HepG2 (cell line): ENCODE results near the gene LIME1. TPM values are rescaled to one million over a fixed set of nuclear protein-coding genes. Genes with fewer than 3 reads are reported as not detected.

ENCODE experiments used
- ARID2 ChIP-seq: sonication (generic); formaldehyde crosslinking; IDR thresholded peaks from 2 replicates; pipeline ENCODE4 v1.8.1; 2022; ENCODE audit warnings: mild to moderate bottlenecking, missing genetic modification reagents, borderline replicate concordance
- ELF4 ChIP-seq: sonication (generic); formaldehyde crosslinking; IDR thresholded peaks from 2 replicates; pipeline ENCODE4 v1.5.0; 2020; ENCODE audit warnings: missing genetic modification reagents, mild to moderate bottlenecking, moderate library complexity, borderline replicate concordance
- HDAC6 ChIP-seq: fragments of 200-600 bp; sonication (generic); IDR thresholded peaks from 2 replicates; pipeline ENCODE4 v1.7.0; 2017; ENCODE audit warnings: mild to moderate bottlenecking, antibody characterized with exemption, low read length, low read depth
- HNRNPH1 ChIP-seq: fragments of 200-400 bp; formaldehyde crosslinking; optimal IDR thresholded peaks from 2 replicates; pipeline ENCODE3; 2017; ENCODE audit warnings: mild to moderate bottlenecking, low read depth, low read length
- IRF2 ChIP-seq: IDR thresholded peaks from 2 replicates; pipeline ENCODE4 v1.6.1; 2018; ENCODE audit warnings: missing genetic modification reagents, missing compliant biosample characterization
- IRX3 ChIP-seq: sonication (generic); formaldehyde crosslinking; IDR thresholded peaks from 2 replicates; pipeline ENCODE4 v1.8.1; 2023; ENCODE audit warnings: mild to moderate bottlenecking, low read depth, missing genetic modification reagents, borderline replicate concordance
- KAT2B ChIP-seq: fragments of 150-350 bp; IDR thresholded peaks from 2 replicates; pipeline ENCODE4 v1.6.1; 2014; ENCODE audit warnings: low read depth, low read length, borderline replicate concordance
- KDM4B ChIP-seq: sonication (generic); formaldehyde crosslinking; IDR thresholded peaks from 2 replicates; pipeline ENCODE4 v1.4.0; 2020; ENCODE audit warnings: missing genetic modification reagents
- KLF16 ChIP-seq, 2 experiments: sonication (generic) in 1 of 2; formaldehyde crosslinking in 1 of 2; IDR thresholded peaks; 2 replicates each; pipeline versions ENCODE4 v1.6.1 to v1.8.0; 2016 to 2023; ENCODE audit warnings: missing genetic modification reagents in 2 of 2, missing compliant biosample characterization in 1 of 2
- MIER2 ChIP-seq: IDR thresholded peaks from 2 replicates; pipeline ENCODE4 v1.6.1; 2016; ENCODE audit warnings: missing biosample characterization, missing genetic modification reagents
- NCOA2 ChIP-seq: sonication (generic); formaldehyde crosslinking; IDR thresholded peaks from 2 replicates; pipeline ENCODE4 v1.8.0; 2022; ENCODE audit warnings: inconsistent platforms
- PCBP1 ChIP-seq: fragments of 200-400 bp; formaldehyde crosslinking; IDR thresholded peaks from 2 replicates; pipeline ENCODE4 v1.6.1; 2017; ENCODE audit warnings: mild to moderate bottlenecking, low read depth, low read length, borderline replicate concordance
- RAD21 ChIP-seq: fragments of 450-650 bp; formaldehyde crosslinking; IDR thresholded peaks from 2 replicates; pipeline ENCODE4 v1.5.0; 2020; ENCODE audit warnings: mild to moderate bottlenecking
- RBFOX2 ChIP-seq: fragments of 200-400 bp; formaldehyde crosslinking; IDR thresholded peaks from 2 replicates; pipeline ENCODE4 v1.6.1; 2017; ENCODE audit warnings: low read depth, mild to moderate bottlenecking, low read length
- RBM22 ChIP-seq: fragments of 200-400 bp; formaldehyde crosslinking; optimal IDR thresholded peaks from 2 replicates; pipeline ENCODE3; 2017; ENCODE audit warnings: mild to moderate bottlenecking, low read length, moderate library complexity
- REPIN1 ChIP-seq: sonication (generic); formaldehyde crosslinking; IDR thresholded peaks from 2 replicates; pipeline ENCODE4 v1.8.0; 2022; ENCODE audit warnings: missing genetic modification reagents, low read depth, mild to moderate bottlenecking, borderline replicate concordance
- RXRA ChIP-seq: sonication (generic); formaldehyde crosslinking; IDR thresholded peaks from 2 replicates; pipeline ENCODE4 v1.5.1; 2020; ENCODE audit warnings: missing genetic modification reagents
- SIX4 ChIP-seq: sonication (generic); formaldehyde crosslinking; IDR thresholded peaks from 2 replicates; pipeline ENCODE4 v1.4.0; 2020; ENCODE audit warnings: missing genetic modification reagents
- ZC3H13 ChIP-seq: sonication (generic); formaldehyde crosslinking; IDR thresholded peaks from 2 replicates; pipeline ENCODE4 v1.8.1; 2023; ENCODE audit warnings: mild to moderate bottlenecking, missing genetic modification reagents, moderate library complexity
- ZNF234 ChIP-seq: sonication (generic); formaldehyde crosslinking; conservative IDR thresholded peaks from 2 replicates; pipeline ENCODE4 v1.5.1; 2020; ENCODE audit warnings: mild to moderate bottlenecking, missing genetic modification reagents
- ZNF501 ChIP-seq: sonication (generic); formaldehyde crosslinking; IDR thresholded peaks from 2 replicates; pipeline ENCODE4 v1.5.1; 2020; ENCODE audit warnings: mild to moderate bottlenecking, moderate library complexity, missing genetic modification reagents
- ZNF552 ChIP-seq: sonication (generic); formaldehyde crosslinking; IDR thresholded peaks from 2 replicates; pipeline ENCODE4 v1.9.0; 2022; ENCODE audit warnings: missing genetic modification reagents, mild to moderate bottlenecking, borderline replicate concordance
- ZNF605 ChIP-seq: sonication (generic); formaldehyde crosslinking; IDR thresholded peaks from 2 replicates; pipeline ENCODE4 v1.8.0; 2022; ENCODE audit warnings: mild to moderate bottlenecking, missing genetic modification reagents
- ZNF703 ChIP-seq: sonication (generic); formaldehyde crosslinking; IDR thresholded peaks from 2 replicates; pipeline ENCODE4 v1.5.1; 2020; ENCODE audit warnings: missing genetic modification reagents, mild to moderate bottlenecking, moderate library complexity, borderline replicate concordance
- ZNF746 ChIP-seq: sonication (generic); formaldehyde crosslinking; IDR thresholded peaks from 2 replicates; pipeline ENCODE4 v1.8.0; 2022; ENCODE audit warnings: mild to moderate bottlenecking, missing genetic modification reagents
- ZNF761 ChIP-seq: sonication (generic); formaldehyde crosslinking; conservative IDR thresholded peaks from 2 replicates; pipeline ENCODE4 v1.4.0; 2020; ENCODE audit warnings: mild to moderate bottlenecking, missing genetic modification reagents
- ZNF775 ChIP-seq: sonication (generic); formaldehyde crosslinking; IDR thresholded peaks from 2 replicates; pipeline ENCODE4 v1.4.0; 2020; ENCODE audit warnings: missing genetic modification reagents, mild to moderate bottlenecking, moderate library complexity, borderline replicate concordance
- polyA plus RNA-seq, 8 experiments: library from polyadenylated mRNA; depleted of rRNA in 3 of 8; stranded (reverse) in 7 of 8; unstranded in 1 of 8; fragments of >200 nt; fragmentation: Illumina TruSeq in 4 of 8; extraction: Trizol in 4 of 8; gene quantifications; 2 replicates each; pipeline versions ENCODE4 v1.2.1 to v1.2.3, GENCODE V29; 2011 to 2016; ENCODE audit warnings: low read depth in 4 of 8, missing spikeins in 1 of 8, mixed read lengths in 1 of 8; ENCODE audit not compliant: insufficient read depth in 1 of 8
- total RNA-seq, 5 experiments: library from RNA; depleted of rRNA; stranded (reverse); fragments of >200 nt; fragmentation: Illumina TruSeq; extraction: Trizol; gene quantifications; 2 replicates each; pipeline ENCODE4 v1.2.3, GENCODE V29; 2016; ENCODE audit warnings: low read depth in 1 of 5
- TF ChIP-seq, protein P1 (sequence below): sonication (generic); formaldehyde crosslinking; IDR thresholded peaks from 2 replicates; pipeline ENCODE4 v1.9.0; 2021; ENCODE audit warnings: missing genetic modification reagents, mild to moderate bottlenecking, borderline replicate concordance
- TF ChIP-seq, protein P2 (sequence below): sonication (generic); formaldehyde crosslinking; IDR thresholded peaks from 2 replicates; pipeline ENCODE4 v1.4.0; 2020; ENCODE audit warnings: mild to moderate bottlenecking, missing genetic modification reagents
- TF ChIP-seq, protein P3 (sequence below): sonication (generic); formaldehyde crosslinking; IDR thresholded peaks from 2 replicates; pipeline ENCODE4 v1.4.0; 2020; ENCODE audit warnings: mild to moderate bottlenecking, missing genetic modification reagents

The LIME1 gene
- total and polyA plus RNA-seq, 2 of the 13 experiments (the other 11 are each of a cell fraction or from before 2014, with no cell fraction given): 13.0 to 61.5 TPM

GRCh38 chr20:63738687-63739129 lies 2.2 kb downstream of the LIME1 start (continued):
- TF ChIP-seq RXRA (CRISPR knock-in tag) (no peak), ZNF234 (no peak; the same call in 1 of the 2 replicates), RBM22 (peak; percentile 11), HDAC6 (no peak), NCOA2 (no peak), IRF2 (CRISPR knock-in tag) (no peak), REPIN1 (CRISPR knock-in tag) (no peak), ZNF746 (no peak), ZNF703 (no peak; the same call in 1 of the 2 replicates), ARID2 (CRISPR knock-in tag) (no peak), KAT2B (no peak), RAD21 (CRISPR knock-in tag) (no peak), ZNF761 (peak; percentile 59; the same call in 1 of the 2 replicates), ZNF605 (CRISPR knock-in tag) (peak; percentile 93), ZC3H13 (CRISPR knock-in tag) (no peak), ELF4 (CRISPR knock-in tag) (no peak), ZNF552 (no peak), ZNF501 (CRISPR knock-in tag) (no peak), ZNF775 (no peak), HNRNPH1 (no peak), PCBP1 (no peak; the same call in 1 of the 2 replicates), MIER2 (0 out of 2 replicates have a peak, but pooled peaks have one; percentile 17), IRX3 (CRISPR knock-in tag) (no peak), SIX4 (CRISPR knock-in tag) (no peak; the same call in 1 of the 2 replicates), KLF16 (CRISPR knock-in tag; IDR thresholded peaks at IDR 0.05) (no peak), RBFOX2 (peak; percentile 87), KDM4B (no peak)
- TF ChIP-seq, protein P1, sequence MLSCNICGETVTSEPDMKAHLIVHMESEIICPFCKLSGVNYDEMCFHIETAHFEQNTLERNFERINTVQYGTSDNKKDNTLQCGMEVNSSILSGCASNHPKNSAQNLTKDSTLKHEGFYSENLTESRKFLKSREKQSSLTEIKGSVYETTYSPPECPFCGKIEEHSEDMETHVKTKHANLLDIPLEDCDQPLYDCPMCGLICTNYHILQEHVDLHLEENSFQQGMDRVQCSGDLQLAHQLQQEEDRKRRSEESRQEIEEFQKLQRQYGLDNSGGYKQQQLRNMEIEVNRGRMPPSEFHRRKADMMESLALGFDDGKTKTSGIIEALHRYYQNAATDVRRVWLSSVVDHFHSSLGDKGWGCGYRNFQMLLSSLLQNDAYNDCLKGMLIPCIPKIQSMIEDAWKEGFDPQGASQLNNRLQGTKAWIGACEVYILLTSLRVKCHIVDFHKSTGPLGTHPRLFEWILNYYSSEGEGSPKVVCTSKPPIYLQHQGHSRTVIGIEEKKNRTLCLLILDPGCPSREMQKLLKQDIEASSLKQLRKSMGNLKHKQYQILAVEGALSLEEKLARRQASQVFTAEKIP (CRISPR knock-in tag): no peak
- TF ChIP-seq, protein P2, sequence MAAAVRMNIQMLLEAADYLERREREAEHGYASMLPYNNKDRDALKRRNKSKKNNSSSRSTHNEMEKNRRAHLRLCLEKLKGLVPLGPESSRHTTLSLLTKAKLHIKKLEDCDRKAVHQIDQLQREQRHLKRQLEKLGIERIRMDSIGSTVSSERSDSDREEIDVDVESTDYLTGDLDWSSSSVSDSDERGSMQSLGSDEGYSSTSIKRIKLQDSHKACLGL (CRISPR knock-in tag): no peak
- TF ChIP-seq, protein P3, sequence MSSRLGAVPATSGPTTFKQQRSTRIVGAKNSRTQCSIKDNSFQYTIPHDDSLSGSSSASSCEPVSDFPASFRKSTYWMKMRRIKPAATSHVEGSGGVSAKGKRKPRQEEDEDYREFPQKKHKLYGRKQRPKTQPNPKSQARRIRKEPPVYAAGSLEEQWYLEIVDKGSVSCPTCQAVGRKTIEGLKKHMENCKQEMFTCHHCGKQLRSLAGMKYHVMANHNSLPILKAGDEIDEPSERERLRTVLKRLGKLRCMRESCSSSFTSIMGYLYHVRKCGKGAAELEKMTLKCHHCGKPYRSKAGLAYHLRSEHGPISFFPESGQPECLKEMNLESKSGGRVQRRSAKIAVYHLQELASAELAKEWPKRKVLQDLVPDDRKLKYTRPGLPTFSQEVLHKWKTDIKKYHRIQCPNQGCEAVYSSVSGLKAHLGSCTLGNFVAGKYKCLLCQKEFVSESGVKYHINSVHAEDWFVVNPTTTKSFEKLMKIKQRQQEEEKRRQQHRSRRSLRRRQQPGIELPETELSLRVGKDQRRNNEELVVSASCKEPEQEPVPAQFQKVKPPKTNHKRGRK (CRISPR knock-in tag): peak; percentile 60; the same call in 1 of the 2 replicates
